Mammary epithelial cell (primary cell): Measurements from ENCODE around the gene HPRT1.

ENCODE experiments used
- CTCF ChIP-seq, 2 donors: IDR thresholded peaks in 1 of 2; conservative IDR thresholded peaks in 1 of 2; 2 replicates each; pipeline ENCODE4 v1.5.1; 2011 to 2012; ENCODE audit warnings: inconsistent platforms in 2 of 2, low read length in 2 of 2, mild to moderate bottlenecking in 2 of 2, control low read depth in 1 of 2, low read depth in 1 of 2; ENCODE audit not compliant: insufficient read depth in 1 of 2; ENCODE audit errors: extremely low read depth in 1 of 2
- EZH2 ChIP-seq: IDR thresholded peaks from 2 replicates; pipeline ENCODE4 v1.6.1; 2012; ENCODE audit warnings: low read length, inconsistent platforms, borderline replicate concordance

GRCh38 chrX:134546187-134546586 is 86.2 kb downstream of the HPRT1 start:
- TF ChIP-seq CTCF (conservative IDR thresholded peaks at IDR 0.05 in 1 of 2, IDR thresholded peaks at IDR 0.05 in 1 of 2; ENCODE audit: extremely low read depth in 1 of 2, insufficient read depth in 1 of 2, low read depth in 1 of 2, low read length in 2 of 2) (no peak), EZH2 (no peak)
